ENCODE data around the gene CLPX.
A peak's percentile ranks its signal among the peaks of the same experiment; 100 is the strongest.
"Not testable (repeated sequence)": the region's sequence is repeated elsewhere in the genome, so short reads cannot be mapped to it uniquely, and the experiment has no call there.

Gene CLPX

DNA sequence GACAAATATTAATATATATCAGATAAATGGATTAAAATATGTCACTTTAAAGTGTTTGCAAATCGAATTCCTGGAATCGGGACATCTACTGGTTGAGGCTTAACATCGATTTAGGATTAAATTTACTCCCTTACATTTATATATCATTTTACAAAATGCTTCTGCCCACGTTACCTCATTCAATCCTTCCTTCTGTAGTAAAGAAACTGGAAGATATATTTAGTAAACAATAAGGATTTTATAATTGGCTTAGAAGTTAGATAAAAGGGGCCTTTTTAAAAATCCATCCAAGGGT lies 1.3 kb downstream of the CLPX start:
- Histone ChIP-seq H3K36me3 (replicated peaks) (peaks cover 3% of the 10 kb centered on the region), H3K4me3 (ENCODE audit: low read depth, low read length) (peak overlapping the region; percentile 93), H3K27ac (peak overlapping the region; percentile 68), H3K27me3 (replicated peaks) (no peaks in the 10 kb centered on the region)
- in situ Hi-C loops (cut with HindIII; ENCODE audit: low pct_ligation_motif_present, low sequenced_read_pairs), result no loop called here
- TF ChIP-seq, protein P1, sequence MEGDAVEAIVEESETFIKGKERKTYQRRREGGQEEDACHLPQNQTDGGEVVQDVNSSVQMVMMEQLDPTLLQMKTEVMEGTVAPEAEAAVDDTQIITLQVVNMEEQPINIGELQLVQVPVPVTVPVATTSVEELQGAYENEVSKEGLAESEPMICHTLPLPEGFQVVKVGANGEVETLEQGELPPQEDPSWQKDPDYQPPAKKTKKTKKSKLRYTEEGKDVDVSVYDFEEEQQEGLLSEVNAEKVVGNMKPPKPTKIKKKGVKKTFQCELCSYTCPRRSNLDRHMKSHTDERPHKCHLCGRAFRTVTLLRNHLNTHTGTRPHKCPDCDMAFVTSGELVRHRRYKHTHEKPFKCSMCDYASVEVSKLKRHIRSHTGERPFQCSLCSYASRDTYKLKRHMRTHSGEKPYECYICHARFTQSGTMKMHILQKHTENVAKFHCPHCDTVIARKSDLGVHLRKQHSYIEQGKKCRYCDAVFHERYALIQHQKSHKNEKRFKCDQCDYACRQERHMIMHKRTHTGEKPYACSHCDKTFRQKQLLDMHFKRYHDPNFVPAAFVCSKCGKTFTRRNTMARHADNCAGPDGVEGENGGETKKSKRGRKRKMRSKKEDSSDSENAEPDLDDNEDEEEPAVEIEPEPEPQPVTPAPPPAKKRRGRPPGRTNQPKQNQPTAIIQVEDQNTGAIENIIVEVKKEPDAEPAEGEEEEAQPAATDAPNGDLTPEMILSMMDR (IDR thresholded peaks at IDR 0.05; ENCODE audit: low read depth, low read length, missing control alignments), result no peak
- no peak for DNase-seq

DNA sequence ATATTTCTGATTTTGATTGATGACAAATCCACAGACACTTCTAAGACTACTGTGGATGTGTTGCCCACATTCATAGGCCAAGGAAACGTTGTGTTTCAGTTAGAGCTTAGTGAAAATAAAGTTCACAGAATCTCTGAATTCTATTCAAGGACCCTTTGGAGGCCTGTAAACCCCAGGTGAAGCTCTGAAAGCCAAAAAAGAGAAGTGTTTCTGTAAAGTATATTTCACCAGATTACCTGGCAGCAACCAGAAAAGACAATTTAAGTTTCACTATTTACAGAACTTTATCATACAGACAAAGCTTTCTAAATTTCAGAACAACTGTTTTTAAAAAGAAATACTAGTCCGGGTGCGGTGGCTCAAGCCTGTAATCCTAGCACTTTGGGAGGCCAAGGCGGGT lies 2.6 kb downstream of the CLPX start:
- in situ Hi-C loops (cut with HindIII; ENCODE audit: low pct_ligation_motif_present, low sequenced_read_pairs), result no loop called here
- Histone ChIP-seq H3K36me3 (replicated peaks) (peaks cover 13% of the 10 kb centered on the region), H3K4me3 (ENCODE audit: low read depth, low read length) (no peak overlapping the region), H3K27me3 (replicated peaks) (no peaks in the 10 kb centered on the region), H3K27ac (no peak overlapping the region)
- no peak for DNase-seq
- TF ChIP-seq, protein P1 (IDR thresholded peaks at IDR 0.05; ENCODE audit: low read depth, low read length, missing control alignments), result no peak

DNA sequence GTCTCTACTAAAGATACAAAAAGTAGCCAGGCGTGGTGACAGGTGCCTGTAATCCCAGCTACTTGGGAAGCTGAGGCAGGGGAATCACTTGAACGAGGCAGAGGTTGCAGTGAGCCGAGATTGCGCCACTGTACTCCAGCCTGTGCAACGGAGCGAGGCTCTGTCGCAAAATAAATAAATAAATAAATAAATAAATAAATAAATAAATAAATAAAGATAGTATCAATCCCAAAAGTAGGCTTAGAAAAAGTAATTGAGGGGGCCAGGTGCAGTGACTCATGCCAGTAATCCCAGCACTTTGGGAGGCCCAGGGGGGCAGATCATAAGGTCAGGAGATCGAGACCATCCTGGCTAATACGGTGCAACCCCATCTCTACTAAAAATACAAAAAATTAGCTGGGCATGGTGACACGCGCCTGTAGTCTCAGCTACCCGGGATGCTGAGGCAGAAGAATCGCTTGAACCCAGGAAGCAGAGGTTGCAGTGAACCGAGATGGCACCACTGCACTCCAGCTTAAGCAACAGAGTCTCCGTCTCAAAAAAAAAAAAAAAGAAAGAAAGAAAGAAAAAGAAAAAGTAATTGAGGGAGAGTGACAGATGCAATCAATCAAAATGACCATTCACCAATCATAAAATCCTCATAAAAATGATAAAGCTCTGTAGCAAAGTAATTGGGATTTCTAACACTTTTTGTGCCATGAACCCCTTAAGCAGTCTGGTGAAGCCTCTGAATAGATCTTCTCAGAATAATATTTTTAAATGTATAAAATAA lies 3.4 kb downstream of the CLPX start:
- H3K27ac ChIP-seq; in situ Hi-C loops (cut with HindIII; ENCODE audit: low pct_ligation_motif_present, low sequenced_read_pairs): not testable (repeated sequence)

DNA sequence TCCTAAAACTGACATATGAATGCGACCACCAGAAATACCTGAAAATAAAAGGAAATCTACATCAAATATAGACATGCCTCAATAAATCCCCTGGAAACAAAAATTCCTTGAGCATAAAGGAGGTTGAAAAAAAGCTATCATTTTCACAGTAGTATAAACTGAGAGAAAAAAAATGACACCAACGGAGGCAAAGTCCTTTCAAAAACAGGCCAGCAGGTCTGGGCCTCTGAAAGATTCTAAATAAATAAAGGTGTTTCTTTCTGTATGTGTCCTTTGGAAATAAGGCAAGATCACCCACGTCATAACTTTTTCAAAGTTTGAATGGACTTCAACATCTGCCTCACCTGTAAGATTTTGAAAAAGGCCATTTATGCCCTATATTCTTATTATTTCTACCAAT lies 5.0 kb downstream of the CLPX start:
- in situ Hi-C loops (cut with HindIII; ENCODE audit: low pct_ligation_motif_present, low sequenced_read_pairs), result no loop called here
- Histone ChIP-seq H3K36me3 (replicated peaks) (peaks cover 23% of the 10 kb centered on the region), H3K27me3 (replicated peaks) (no peaks in the 10 kb centered on the region), H3K4me3 (ENCODE audit: low read depth, low read length) (no peak overlapping the region), H3K27ac (no peak overlapping the region)
- no peak for DNase-seq
- TF ChIP-seq, protein P1 (IDR thresholded peaks at IDR 0.05; ENCODE audit: low read depth, low read length, missing control alignments), result no peak

More for the DNA sequence above, 3.4 kb downstream of the CLPX start:
- peaks cover 20% of the 10 kb centered on the region for H3K36me3 ChIP-seq (replicated peaks)
- H3K4me3 ChIP-seq (ENCODE audit: low read depth, low read length); DNase-seq; H3K27me3 ChIP-seq (replicated peaks): not testable (repeated sequence)

DNA sequence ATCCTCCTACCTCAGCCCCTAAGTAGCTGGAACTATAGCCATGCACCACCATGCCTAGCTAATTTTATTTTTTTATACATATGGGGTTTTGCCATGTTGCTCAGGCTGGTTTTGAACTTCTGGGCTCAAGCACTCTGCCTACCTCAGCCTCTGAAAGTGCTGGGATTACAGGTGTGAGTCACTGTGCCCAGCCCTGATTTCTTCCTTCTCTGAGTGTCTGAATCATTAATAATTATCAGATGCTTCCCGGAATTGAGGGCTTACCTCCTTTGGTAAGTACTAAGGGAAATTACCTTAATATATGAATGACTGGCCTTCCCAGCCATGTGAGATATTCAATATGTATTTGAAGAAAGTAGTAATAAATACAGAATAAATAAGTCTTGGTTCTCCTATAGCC lies 7.2 kb downstream of the CLPX start:
- DNase-seq, result no peak
- Histone ChIP-seq H3K27ac (no peak overlapping the region), H3K27me3 (replicated peaks) (no peaks in the 10 kb centered on the region), H3K36me3 (replicated peaks) (peaks cover 35% of the 10 kb centered on the region), H3K4me3 (ENCODE audit: low read depth, low read length) (no peak overlapping the region)
- TF ChIP-seq, protein P1 (IDR thresholded peaks at IDR 0.05; ENCODE audit: low read depth, low read length, missing control alignments), result no peak
- in situ Hi-C loops (cut with HindIII; ENCODE audit: low pct_ligation_motif_present, low sequenced_read_pairs), result no loop called here

DNA sequence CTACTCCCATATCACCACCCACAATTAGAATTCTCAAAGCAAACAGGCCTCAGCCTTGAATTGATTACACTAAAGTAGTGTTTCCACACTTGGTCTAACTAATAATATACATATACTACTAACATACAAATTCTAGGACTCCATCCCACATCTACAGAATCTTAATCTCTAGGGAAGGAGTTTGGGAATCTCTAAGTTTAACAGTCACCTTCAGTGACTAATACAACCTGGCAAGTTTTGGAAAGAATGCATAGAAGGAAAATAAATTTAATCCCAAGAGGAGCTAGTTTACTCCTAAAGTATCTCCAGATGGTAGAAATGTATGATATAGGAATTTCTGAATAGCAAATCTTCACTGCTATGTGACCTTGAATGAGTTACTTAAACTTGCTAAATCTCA lies 9.1 kb downstream of the CLPX start:
- H3K36me3 ChIP-seq (replicated peaks), result peaks cover 48% of the 10 kb centered on the region
- DNase-seq, result no peak
- H3K4me3 ChIP-seq (ENCODE audit: low read depth, low read length), result no peak overlapping the region
- in situ Hi-C loops (cut with HindIII; ENCODE audit: low pct_ligation_motif_present, low sequenced_read_pairs), result no loop called here
- H3K27me3 ChIP-seq (replicated peaks), result no peaks in the 10 kb centered on the region
- no peak overlapping the region for H3K27ac ChIP-seq
- TF ChIP-seq, protein P1 (IDR thresholded peaks at IDR 0.05; ENCODE audit: low read depth, low read length, missing control alignments), result no peak
